PC-9 (cell line): ENCODE measurements around the gene GABRB2.

ENCODE experiments used
- CTCF ChIP-seq: fragments of 200-600 bp; sonication (generic); conservative IDR thresholded peaks from 2 replicates; pipeline ENCODE4 v1.6.1; 2017; ENCODE audit warnings: mixed run types, antibody characterized with exemption, mild to moderate bottlenecking, moderate library complexity
- EZH2 ChIP-seq: fragments of 200-600 bp; sonication (generic); IDR thresholded peaks from 2 replicates; pipeline ENCODE4 v1.8.0; 2017; ENCODE audit warnings: antibody characterized with exemption, low read depth

DNA sequence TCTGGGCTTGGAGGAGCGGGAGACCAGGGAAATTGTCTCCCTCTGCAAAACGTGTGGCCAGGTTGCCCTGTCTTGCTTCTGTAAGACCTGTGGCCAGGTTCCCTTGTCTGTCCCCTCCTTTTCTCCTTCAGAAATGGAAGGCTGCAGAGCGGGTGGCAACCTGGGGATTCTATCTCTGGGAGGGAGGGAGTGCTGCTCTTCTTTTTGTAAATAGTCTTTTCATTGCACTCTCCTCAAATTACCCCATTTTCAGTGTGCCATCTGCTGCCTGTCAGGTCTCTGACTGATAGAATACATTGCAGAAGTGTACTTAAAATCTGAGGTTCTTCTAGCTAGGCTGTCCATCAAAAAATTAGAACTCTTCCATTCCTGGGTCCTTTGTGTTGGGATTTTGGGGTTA is 126.0 kb downstream of the GABRB2 start:
- TF ChIP-seq CTCF = no peak
- no peak for TF ChIP-seq EZH2
